Renal pelvis (tissue), 4 donors: ENCODE measurements around the gene SLC14A1. TPM values are rescaled to one million over a fixed set of nuclear protein-coding genes. Genes with fewer than 3 reads are reported as not detected.

Experiments
- DNase-seq: peaks from one replicate; pipeline ENCODE4 v3.0.0-alpha.2; 2013
- polyA plus RNA-seq, 3 donors: library from polyadenylated mRNA; unstranded; fragments of 120-200 nt; gene quantifications; one replicate each; pipeline ENCODE4 v1.2.1, GENCODE V29; 2013; ENCODE audit not compliant: insufficient read length in 3 of 3

The SLC14A1 gene
- polyA plus RNA-seq, 3 donors: 1.8 to 5.2 (median 3.4) TPM

GRCh38 chr18:45719106-45719505 lies 4.9 kb upstream of the SLC14A1 start:
- no peak for DNase-seq

- DNase-seq: peak; percentile 39
Measured at GRCh38 chr18:45722899-45723298, 1.1 kb upstream of the SLC14A1 start.

GRCh38 chr18:45724601-45725000 lies 620 bp downstream of the SLC14A1 start:
- DNase-seq: no peak

- no peak for DNase-seq
Measured at GRCh38 chr18:45725336-45725735, 1.4 kb downstream of the SLC14A1 start.

GRCh38 chr18:45726603-45727002 lies 2.6 kb downstream of the SLC14A1 start:
- DNase-seq: no peak

- DNase-seq: no peak
Measured at GRCh38 chr18:45727068-45727467, 3.1 kb downstream of the SLC14A1 start.

- no peak for DNase-seq
Measured at GRCh38 chr18:45728336-45729010, 4.5 kb downstream of the SLC14A1 start.

- DNase-seq: no peak
Measured at GRCh38 chr18:45730832-45731575, 7.0 kb downstream of the SLC14A1 start.

- DNase-seq: no peak
Measured at GRCh38 chr18:45731716-45732115, 7.7 kb downstream of the SLC14A1 start.

- no peak for DNase-seq
Measured at GRCh38 chr18:45733535-45733934, 9.6 kb downstream of the SLC14A1 start.

GRCh38 chr18:45734505-45734904 lies 10.5 kb downstream of the SLC14A1 start:
- DNase-seq: no peak

GRCh38 chr18:45734944-45735343 lies 11.0 kb downstream of the SLC14A1 start:
- no peak for DNase-seq

- no peak for DNase-seq
Measured at GRCh38 chr18:45738660-45739059, 14.7 kb downstream of the SLC14A1 start.

- no peak for DNase-seq
Measured at GRCh38 chr18:45739268-45739667, 15.3 kb downstream of the SLC14A1 start.

- no peak for DNase-seq
Measured at GRCh38 chr18:45739848-45740247, 15.9 kb downstream of the SLC14A1 start.

- DNase-seq: no peak
Measured at GRCh38 chr18:45741056-45741455, 17.1 kb downstream of the SLC14A1 start.

GRCh38 chr18:45745817-45746461 lies 22.0 kb downstream of the SLC14A1 start:
- DNase-seq: no peak

- DNase-seq: no peak
Measured at GRCh38 chr18:45748501-45748900, 24.5 kb downstream of the SLC14A1 start.

GRCh38 chr18:45749918-45750689 lies 26.1 kb downstream of the SLC14A1 start:
- no peak for DNase-seq

- DNase-seq: no peak
Measured at GRCh38 chr18:45751766-45752165, 27.8 kb downstream of the SLC14A1 start.

- no peak for DNase-seq
Measured at GRCh38 chr18:45752681-45753080, 28.7 kb downstream of the SLC14A1 start.

GRCh38 chr18:45753286-45753685 lies 29.3 kb downstream of the SLC14A1 start:
- no peak for DNase-seq
